Stimulated activated CD4-positive, alpha-beta T cell treated with anti-CD3 and anti-CD28 coated beads, TNF-alpha, amount 100 ng/mL, for 48 hours (primary cell): ENCODE measurements around the gene SPEF2.
"Not testable (repeated sequence)": the region's sequence is repeated elsewhere in the genome, so short reads cannot be mapped to it uniquely, and the experiment has no call there.

ENCODE experiments used
- DNase-seq, 3 donors: peaks; one replicate each; pipeline ENCODE4 v3.0.0-alpha.2; 2020; ENCODE audit warnings: low read depth in 3 of 3

SPEF2 gene

GRCh38 chr5:35823347-35824098 is 205.9 kb downstream of the SPEF2 start:
- no peak for DNase-seq

- DNase-seq, result no peak
Observed at GRCh38 chr5:35826056-35826455, 208.4 kb downstream of the SPEF2 start.

- no peak for DNase-seq
Observed at GRCh38 chr5:35826554-35826953, 208.9 kb downstream of the SPEF2 start.

- DNase-seq, result no peak
Observed at GRCh38 chr5:35828082-35828598, 210.5 kb downstream of the SPEF2 start.

GRCh38 chr5:35830587-35830986 is 212.9 kb downstream of the SPEF2 start:
- no peak for DNase-seq

GRCh38 chr5:35832762-35833161 is 215.1 kb downstream of the SPEF2 start:
- DNase-seq, result no peak

- no peak for DNase-seq
Observed at GRCh38 chr5:35833224-35833623, 215.6 kb downstream of the SPEF2 start.

- DNase-seq, result no peak
Observed at GRCh38 chr5:35835796-35836742, 218.4 kb downstream of the SPEF2 start.

- no peak for DNase-seq
Observed at GRCh38 chr5:35838370-35839042, 220.8 kb downstream of the SPEF2 start.

GRCh38 chr5:35842856-35843255 is 225.2 kb downstream of the SPEF2 start:
- no peak for DNase-seq

GRCh38 chr5:35845508-35845907 is 227.8 kb downstream of the SPEF2 start:
- not testable (repeated sequence) for DNase-seq

GRCh38 chr5:35847491-35847890 is 229.8 kb downstream of the SPEF2 start:
- DNase-seq, result no peak

- no peak for DNase-seq
Observed at GRCh38 chr5:35847961-35848360, 230.3 kb downstream of the SPEF2 start.

GRCh38 chr5:35849860-35850259 is 232.2 kb downstream of the SPEF2 start:
- DNase-seq, result no peak

GRCh38 chr5:35850967-35851680 is 233.5 kb downstream of the SPEF2 start:
- DNase-seq, result no peak

GRCh38 chr5:35852084-35852734 is 234.5 kb downstream of the SPEF2 start:
- peak in 1 of 3 donors; percentile 36 for DNase-seq

GRCh38 chr5:35852773-35853172 is 235.1 kb downstream of the SPEF2 start:
- DNase-seq, result no peak

- DNase-seq, result peak in 2 of 3 donors; percentile 55 to 66
Observed at GRCh38 chr5:35853631-35854030, 236.0 kb downstream of the SPEF2 start.

- DNase-seq, result peak in 2 of 3 donors; percentile 50 to 61
Observed at GRCh38 chr5:35854248-35854647, 236.6 kb downstream of the SPEF2 start.

- DNase-seq, result no peak
Observed at GRCh38 chr5:35855187-35855586, 237.5 kb downstream of the SPEF2 start.
